Measurements from ENCODE around the gene GPX6. TPM values are rescaled to one million over a fixed set of nuclear protein-coding genes. Genes with fewer than 3 reads are reported as not detected.

GPX6 gene
- total RNA-seq, 3 donors from 2014 or later: not detected

DNA sequence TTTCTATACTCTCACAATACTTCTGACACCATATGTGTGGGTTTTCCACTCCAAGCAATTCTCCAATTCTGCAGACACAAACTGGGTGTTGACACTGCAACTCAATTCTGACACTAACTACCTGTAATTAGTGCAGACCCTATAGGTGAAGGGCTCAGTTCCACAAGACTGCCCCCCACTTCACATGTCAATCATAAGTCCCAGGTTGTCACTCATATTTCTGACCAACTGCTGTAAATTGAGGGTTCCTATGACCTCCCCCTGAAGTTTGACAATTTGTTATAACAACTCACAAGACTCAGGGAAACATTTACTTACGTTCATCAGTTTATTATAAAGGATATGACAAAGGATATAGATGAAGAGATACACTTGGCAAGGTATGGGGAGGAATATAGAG lies 18.3 kb downstream of the GPX6 start:
- Histone ChIP-seq H3K4me1 (no peaks in the 10 kb centered on the region), H3K36me3 (no peaks in the 10 kb centered on the region), H3K4me3 (no peak overlapping the region), H3K27ac (no peak overlapping the region), H3K27me3 (no peaks in the 10 kb centered on the region), H3K9me3 (no peaks in the 10 kb centered on the region)
- no peak for DNase-seq (ENCODE audit: low spot score in 2 of 2)
- TF ChIP-seq POLR2AphosphoS5 (IDR thresholded peaks at IDR 0.05): no peak
- TF ChIP-seq POLR2A (IDR thresholded peaks at IDR 0.05): no peak
- TF ChIP-seq, protein P1, sequence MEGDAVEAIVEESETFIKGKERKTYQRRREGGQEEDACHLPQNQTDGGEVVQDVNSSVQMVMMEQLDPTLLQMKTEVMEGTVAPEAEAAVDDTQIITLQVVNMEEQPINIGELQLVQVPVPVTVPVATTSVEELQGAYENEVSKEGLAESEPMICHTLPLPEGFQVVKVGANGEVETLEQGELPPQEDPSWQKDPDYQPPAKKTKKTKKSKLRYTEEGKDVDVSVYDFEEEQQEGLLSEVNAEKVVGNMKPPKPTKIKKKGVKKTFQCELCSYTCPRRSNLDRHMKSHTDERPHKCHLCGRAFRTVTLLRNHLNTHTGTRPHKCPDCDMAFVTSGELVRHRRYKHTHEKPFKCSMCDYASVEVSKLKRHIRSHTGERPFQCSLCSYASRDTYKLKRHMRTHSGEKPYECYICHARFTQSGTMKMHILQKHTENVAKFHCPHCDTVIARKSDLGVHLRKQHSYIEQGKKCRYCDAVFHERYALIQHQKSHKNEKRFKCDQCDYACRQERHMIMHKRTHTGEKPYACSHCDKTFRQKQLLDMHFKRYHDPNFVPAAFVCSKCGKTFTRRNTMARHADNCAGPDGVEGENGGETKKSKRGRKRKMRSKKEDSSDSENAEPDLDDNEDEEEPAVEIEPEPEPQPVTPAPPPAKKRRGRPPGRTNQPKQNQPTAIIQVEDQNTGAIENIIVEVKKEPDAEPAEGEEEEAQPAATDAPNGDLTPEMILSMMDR (IDR thresholded peaks at IDR 0.05): no peak
- intact Hi-C loops (cut with DNase I; ENCODE audit: low total_unique reads): no loop called here

DNA sequence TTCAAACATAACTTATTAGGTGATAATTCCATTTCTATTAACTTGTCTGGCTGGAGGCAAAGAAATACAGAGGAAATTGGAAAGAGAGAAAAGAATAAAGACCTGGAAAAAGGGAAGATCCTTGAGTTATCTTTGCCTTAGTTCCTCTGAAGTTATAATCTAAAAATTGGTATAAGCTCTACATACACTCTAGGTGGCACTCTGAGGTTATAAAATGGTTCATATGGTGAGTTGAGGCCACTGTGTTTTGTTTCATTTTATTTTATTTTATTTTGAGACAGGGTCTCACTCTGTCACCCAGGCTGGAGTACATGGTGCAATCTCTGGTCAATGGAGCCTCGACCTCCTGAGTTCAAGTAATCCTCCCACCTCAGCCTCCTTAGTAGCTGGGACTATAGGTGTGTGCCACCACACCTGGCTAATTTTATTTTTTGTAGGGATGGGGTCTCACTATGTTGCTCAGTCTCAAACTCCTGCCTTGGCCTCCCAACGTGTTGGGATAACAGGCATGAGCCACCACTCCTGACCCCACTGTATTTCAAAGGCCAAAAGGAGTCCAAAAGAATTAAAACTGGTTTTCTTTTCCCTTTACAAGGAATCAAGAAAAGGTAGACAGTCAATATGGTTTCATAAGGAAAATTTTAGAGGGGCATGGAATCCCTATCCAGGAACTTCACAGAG lies 19.4 kb downstream of the GPX6 start:
- DNase-seq (ENCODE audit: low spot score in 2 of 2): no peak
- TF ChIP-seq, protein P1 (IDR thresholded peaks at IDR 0.05): no peak
- no peak for TF ChIP-seq POLR2AphosphoS5 (IDR thresholded peaks at IDR 0.05)
- TF ChIP-seq POLR2A (IDR thresholded peaks at IDR 0.05): no peak
- Histone ChIP-seq H3K27ac (no peak overlapping the region), H3K4me3 (no peak overlapping the region), H3K9me3 (no peaks in the 10 kb centered on the region), H3K36me3 (no peaks in the 10 kb centered on the region), H3K4me1 (no peaks in the 10 kb centered on the region), H3K27me3 (no peaks in the 10 kb centered on the region)
- intact Hi-C loops (cut with DNase I; ENCODE audit: low total_unique reads): no loop called here

DNA sequence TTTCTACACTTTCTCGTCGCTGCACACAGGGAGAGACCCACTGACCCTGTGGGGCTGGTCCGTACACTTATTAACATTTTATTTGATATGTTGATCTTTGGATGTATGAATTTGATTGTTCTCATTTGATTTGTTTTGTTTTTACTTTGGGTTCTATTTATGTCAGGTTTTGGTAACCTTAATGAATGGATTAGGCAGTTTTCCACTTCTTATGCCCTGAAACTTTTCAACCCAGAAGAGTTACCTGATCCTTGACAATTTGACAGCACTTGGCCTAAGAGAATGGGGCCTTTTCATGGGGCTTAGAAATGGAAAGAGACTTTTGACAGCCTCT lies 23.6 kb downstream of the GPX6 start:
- TF ChIP-seq, protein P1 (IDR thresholded peaks at IDR 0.05): no peak

DNA sequence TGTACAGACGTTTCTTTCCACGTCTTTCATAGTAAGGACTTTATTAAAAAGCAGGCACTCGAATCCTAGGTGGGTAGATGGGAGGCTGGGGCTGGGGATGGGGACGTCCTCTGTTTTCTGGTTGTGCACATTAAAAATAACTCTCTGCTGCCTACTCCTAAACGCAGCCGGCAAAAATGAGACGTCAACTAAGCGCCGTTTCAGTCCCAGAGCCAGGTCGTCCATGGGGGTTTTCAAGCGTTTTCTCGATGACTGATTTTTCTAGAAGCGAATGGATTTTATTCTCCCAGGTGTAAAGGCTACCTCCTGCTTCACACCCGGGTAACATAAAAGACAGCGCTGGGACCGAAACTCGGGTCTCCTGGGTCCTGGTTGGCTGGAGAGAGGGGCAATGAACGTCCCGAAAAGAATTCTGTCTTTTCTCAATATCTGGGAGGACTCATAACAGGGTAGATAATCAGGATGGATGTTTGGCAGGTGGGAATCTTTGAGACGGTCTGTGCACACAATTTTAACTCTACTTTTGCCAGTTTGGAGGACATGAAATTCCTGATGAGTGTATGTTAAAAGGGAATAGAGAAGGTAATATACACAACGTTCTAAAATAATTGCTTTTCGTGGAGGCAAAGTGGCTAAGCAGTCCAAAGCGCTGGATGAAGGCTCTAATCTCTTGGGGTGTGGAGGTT lies 25.2 kb downstream of the GPX6 start:
- TF ChIP-seq, protein P1 (IDR thresholded peaks at IDR 0.05): no peak
- TF ChIP-seq POLR2A (IDR thresholded peaks at IDR 0.05) (no peak), POLR2AphosphoS5 (IDR thresholded peaks at IDR 0.05) (no peak)
- H3K9me3 ChIP-seq: no peaks in the 10 kb centered on the region
- DNase-seq (ENCODE audit: low spot score in 2 of 2): no peak
- H3K36me3 ChIP-seq: no peaks in the 10 kb centered on the region
- peak overlapping the region; percentile 33 to 69 (median 50) for H3K4me3 ChIP-seq
- H3K27me3 ChIP-seq: peaks cover 0 to 5% of the 10 kb centered on the region in 2 donors
- peak overlapping the region; percentile 65 to 86 for H3K27ac ChIP-seq
- intact Hi-C loops (cut with DNase I; ENCODE audit: low total_unique reads): no loop called here
- no peaks in the 10 kb centered on the region for H3K4me1 ChIP-seq

More for the DNA sequence above, 23.6 kb downstream of the GPX6 start:
- intact Hi-C loops (cut with DNase I; ENCODE audit: low total_unique reads): no loop called here
- Histone ChIP-seq H3K27me3 (peaks cover 0 to 5% of the 10 kb centered on the region in 2 donors), H3K36me3 (no peaks in the 10 kb centered on the region), H3K9me3 (no peaks in the 10 kb centered on the region), H3K27ac (no peak overlapping the region), H3K4me3 (no peak overlapping the region), H3K4me1 (no peaks in the 10 kb centered on the region)
- no peak for DNase-seq (ENCODE audit: low spot score in 2 of 2)

All from breast epithelium (tissue), 4 donors.